Measurements from ENCODE around the gene EFCAB11. TPM values are rescaled to one million over a fixed set of nuclear protein-coding genes. Genes with fewer than 3 reads are reported as not detected.

The EFCAB11 gene
- total and polyA plus RNA-seq, 2 donors (not counting 1 experiment from before 2014, with no cell fraction given): 4.2 to 13.8 TPM

GRCh38 chr14:89891055-89891454 lies 63.5 kb downstream of the EFCAB11 start:
- TF ChIP-seq EZH2 (IDR thresholded peaks at IDR 0.05; ENCODE audit: borderline replicate concordance, insufficient read depth, low read depth, low read length, poor library complexity, severe bottlenecking): no peak
- TF ChIP-seq CTCF (IDR thresholded peaks at IDR 0.05): no peak

DNA sequence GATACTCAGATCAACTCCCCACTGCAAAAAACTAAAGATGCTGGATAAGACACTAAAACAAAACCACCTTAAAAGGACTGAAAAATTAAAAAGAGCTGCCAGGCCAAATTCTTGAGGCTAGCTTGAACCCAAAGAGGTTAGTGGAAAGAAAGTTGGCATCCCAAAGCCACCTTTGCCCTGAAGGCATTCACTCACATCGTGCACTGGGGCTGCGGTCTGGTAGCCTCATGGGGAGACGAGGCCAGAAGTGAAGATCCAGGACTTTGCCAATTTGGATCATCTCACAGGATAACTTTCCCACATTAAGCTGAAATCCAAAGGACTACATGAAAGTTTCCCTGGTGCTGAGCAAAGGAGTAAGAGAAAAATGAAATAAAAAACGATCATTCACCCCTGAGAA lies 63.9 kb downstream of the EFCAB11 start:
- Histone ChIP-seq H3K4me1 (ENCODE audit: control insufficient read depth in 2 of 2, insufficient read depth in 2 of 2, low read length in 2 of 2) (no peaks in the 10 kb centered on the region), H2AFZ (ENCODE audit: insufficient read depth, low read depth, low read length, poor library complexity, severe bottlenecking) (no peak overlapping the region), H4K20me1 (ENCODE audit: control insufficient read depth, insufficient read depth, low read length, poor library complexity, severe bottlenecking) (no peaks in the 10 kb centered on the region), H3K4me3 (ENCODE audit: control extremely low read depth in 1 of 5, extremely low read depth in 1 of 5, insufficient read depth in 1 of 5, low read depth in 2 of 5, low read length in 4 of 5) (no peak overlapping the region), H3K9me3 (ENCODE audit: control extremely low read depth in 1 of 3, control insufficient read depth in 2 of 3, insufficient read depth in 1 of 3, low read length in 2 of 3) (peaks cover 0 to 6% (median 1%) of the 10 kb centered on the region in 3 donors), H3K27me3 (replicated peaks in 1 of 4; ENCODE audit: control extremely low read depth in 1 of 4, control insufficient read depth in 3 of 4, insufficient read depth in 4 of 4, low read length in 3 of 4) (no peaks in the 10 kb centered on the region), H3K9ac (ENCODE audit: low read length) (no peak overlapping the region), H3K4me2 (replicated peaks; ENCODE audit: low read depth, low read length, poor library complexity, severe bottlenecking) (no peak overlapping the region), H3K79me2 (ENCODE audit: control insufficient read depth, insufficient read depth, low read length) (no peaks in the 10 kb centered on the region), H3K27ac (ENCODE audit: low read length in 2 of 2) (no peak overlapping the region), H3K36me3 (replicated peaks in 1 of 2; ENCODE audit: control extremely low read depth in 1 of 2, control insufficient read depth in 1 of 2, extremely low read depth in 1 of 2, insufficient read depth in 2 of 2, low read length in 1 of 2) (no peaks in the 10 kb centered on the region)
- 100% methylated on average over 1 of the region's 4 CpGs for WGBS (ENCODE audit: insufficient coverage)
- intact Hi-C loops (cut with micrococcal nuclease): no loop called here
- no peak for ATAC-seq (ENCODE audit: low read depth)
- ChIA-PET POLR2A (no interaction called here), CTCF (interaction anchor here (1.0 to 1.5 kb wide), 3 partner anchors 9 to 706 kb away, joined by 3 to 4 read pairs (median 3); no protein-coding TSS in a partner anchor)
- TF ChIP-seq EZH2 (IDR thresholded peaks at IDR 0.05; ENCODE audit: borderline replicate concordance, insufficient read depth, low read depth, low read length, poor library complexity, severe bottlenecking): no peak
- TF ChIP-seq CTCF (IDR thresholded peaks at IDR 0.05): no peak
- no peak overlapping the region for H3K4me3 Mint-ChIP-seq
- no peaks in the 10 kb centered on the region for H3K9me3 Mint-ChIP-seq (ENCODE audit: insufficient read depth)
- DNase-seq: no peak
- H3K27ac Mint-ChIP-seq: no peak overlapping the region
- no peaks in the 10 kb centered on the region for H3K27me3 Mint-ChIP-seq
- H3K4me1 Mint-ChIP-seq: no peaks in the 10 kb centered on the region

More at GRCh38 chr14:89891055-89891454, 63.5 kb downstream of the EFCAB11 start:
- H3K4me1 ChIP-seq (ENCODE audit: control insufficient read depth in 2 of 2, insufficient read depth in 2 of 2, low read length in 2 of 2): no peaks in the 10 kb centered on the region
- H3K9ac ChIP-seq (ENCODE audit: low read length): no peak overlapping the region
- Mint-ChIP-seq H3K4me1 (no peaks in the 10 kb centered on the region), H3K4me3 (no peak overlapping the region), H3K27ac (no peak overlapping the region), H3K9me3 (ENCODE audit: insufficient read depth) (no peaks in the 10 kb centered on the region), H3K27me3 (no peaks in the 10 kb centered on the region)
- ATAC-seq (ENCODE audit: low read depth) (no peak), DNase-seq (no peak)
- peaks cover 0 to 6% (median 1%) of the 10 kb centered on the region in 3 donors for H3K9me3 ChIP-seq (ENCODE audit: control extremely low read depth in 1 of 3, control insufficient read depth in 2 of 3, insufficient read depth in 1 of 3, low read length in 2 of 3)
- H3K4me2 ChIP-seq (replicated peaks; ENCODE audit: low read depth, low read length, poor library complexity, severe bottlenecking): no peak overlapping the region
- ChIA-PET POLR2A (no interaction called here), CTCF (interaction anchor here (1.0 to 1.1 kb wide), 2 partner anchors 82 to 707 kb away, joined by 3 read pairs; no protein-coding TSS in a partner anchor)
- H3K27me3 ChIP-seq (replicated peaks in 1 of 4; ENCODE audit: control extremely low read depth in 1 of 4, control insufficient read depth in 3 of 4, insufficient read depth in 4 of 4, low read length in 3 of 4): no peaks in the 10 kb centered on the region
- H3K36me3 ChIP-seq (replicated peaks in 1 of 2; ENCODE audit: control extremely low read depth in 1 of 2, control insufficient read depth in 1 of 2, extremely low read depth in 1 of 2, insufficient read depth in 2 of 2, low read length in 1 of 2): no peaks in the 10 kb centered on the region
- H2AFZ ChIP-seq (ENCODE audit: insufficient read depth, low read depth, low read length, poor library complexity, severe bottlenecking): no peak overlapping the region
- 100% methylated on average over 1 of the region's 1 CpG for WGBS (ENCODE audit: insufficient coverage)
- intact Hi-C loops (cut with micrococcal nuclease): no loop called here
- H3K4me3 ChIP-seq (ENCODE audit: control extremely low read depth in 1 of 5, extremely low read depth in 1 of 5, insufficient read depth in 1 of 5, low read depth in 2 of 5, low read length in 4 of 5): no peak overlapping the region
- no peaks in the 10 kb centered on the region for H3K79me2 ChIP-seq (ENCODE audit: control insufficient read depth, insufficient read depth, low read length)
- H3K27ac ChIP-seq (ENCODE audit: low read length in 2 of 2): no peak overlapping the region
- no peaks in the 10 kb centered on the region for H4K20me1 ChIP-seq (ENCODE audit: control insufficient read depth, insufficient read depth, low read length, poor library complexity, severe bottlenecking)

Data from B cell (primary cell).